Heart left ventricle (tissue), 16 donors: ENCODE data around the gene THAP5. TPM values are rescaled to one million over a fixed set of nuclear protein-coding genes. Genes with fewer than 3 reads are reported as not detected.

Experiments
- ATAC-seq, 4 donors: fragments of 200-7000 bp; cut with Tn5 transposase; one replicate each; pipeline ENCODE4 v1.9.1; 2020 to 2022; ENCODE audit warnings: moderate library complexity in 4 of 4, mild to moderate bottlenecking in 3 of 4, moderate number of reproducible peaks in 1 of 4
- DNase-seq, 5 donors: peaks; one replicate each; pipeline ENCODE4 v3.0.0-alpha.2; 2020
- H3K27ac ChIP-seq, 12 donors: fragments of 200-600 bp; sonication (generic) in 4 of 12; one replicate each; pipeline versions ENCODE4 v1.5.0 to v1.8.0; 2016 to 2022; ENCODE audit warnings: mild to moderate bottlenecking in 2 of 12
- H3K27me3 ChIP-seq, 9 donors: fragments of 200-600 bp; sonication (generic) in 2 of 9; one replicate each; pipeline versions ENCODE4 v1.5.1 to v1.8.0; 2016 to 2022; ENCODE audit warnings: mild to moderate bottlenecking in 3 of 9
- H3K36me3 ChIP-seq, 9 donors: fragments of 200-600 bp; sonication (generic) in 2 of 9; one replicate each; pipeline versions ENCODE4 v1.5.0 to v1.8.0; 2018 to 2022; ENCODE audit warnings: mild to moderate bottlenecking in 2 of 9
- H3K4me1 ChIP-seq, 12 donors: fragments of 200-600 bp; sonication (generic) in 4 of 12; one replicate each; pipeline versions ENCODE4 v1.5.0 to v1.8.0; 2016 to 2022; ENCODE audit warnings: mild to moderate bottlenecking in 3 of 12
- H3K4me3 ChIP-seq, 12 donors: fragments of 200-600 bp; sonication (generic) in 4 of 12; one replicate each; pipeline versions ENCODE4 v1.5.0 to v1.8.0; 2017 to 2022; ENCODE audit warnings: mild to moderate bottlenecking in 9 of 12, moderate library complexity in 4 of 12
- H3K9me3 ChIP-seq, 12 donors: fragments of 200-600 bp; sonication (generic) in 4 of 12; one replicate each; pipeline versions ENCODE4 v1.5.0 to v1.8.0; 2016 to 2022; ENCODE audit warnings: mild to moderate bottlenecking in 1 of 12
- POLR2A ChIP-seq, 2 donors: fragments of 450-650 bp; IDR thresholded peaks; one replicate each; pipeline ENCODE4 v1.6.1; 2017; ENCODE audit warnings: antibody characterized with exemption in 2 of 2, mild to moderate bottlenecking in 2 of 2, moderate library complexity in 2 of 2
- WGBS, 4 donors: extraction: QIAGEN DNeasy Blood & Tissue Kit in 2 of 4; methylation state at CpG; one replicate each; pipeline versions ENCODE4 v1.1.5 to v1.1.7; 2013 to 2018; 5-methylcytosine and 5-hydroxymethylcytosine counted together
- intact Hi-C, 10 donors: fragments of 100-400 bp; cut with DNase I; formaldehyde crosslinking; loops; one replicate each; pipeline versions ENCODE4 v1.11.1 to v1.14.2; 2022
- polyA plus RNA-seq, 2 donors: library from polyadenylated mRNA; stranded (reverse); fragments of 200-250 nt; gene quantifications; one replicate each; pipeline ENCODE4 v1.2.3, GENCODE V29; 2013
- total RNA-seq, 9 donors: library from RNA; depleted of rRNA in 2 of 9; stranded (reverse); fragments of >200 nt in 2 of 9; fragmentation: NEBNext Ultra II Directional in 3 of 9; extraction: Animal tissue kit (Norgen Biotek cat#: 25700) in 3 of 9; gene quantifications; one replicate each; pipeline versions ENCODE4 v1.1.0 to v1.2.4, GENCODE V29; 2016 to 2023
- TF ChIP-seq, protein P1 (sequence below), 12 donors: fragments of 200-600 bp; sonication (generic) in 4 of 12; IDR thresholded peaks; one replicate each; pipeline versions ENCODE4 v1.5.0 to v1.8.0; 2018 to 2022; ENCODE audit warnings: antibody characterized with exemption in 12 of 12, mild to moderate bottlenecking in 5 of 12
- donor health status: ischemic (EF 13 %, LVEDD 7.1; RV severe dilation, severe dysfunction).
- donor health status: healthy with polysubstance abuse.
- donor health status: DM: no; HTN: yes; CAD: no.
- donor health status: DM: no; HTN: no; CAD: no.
- donor health status: ischemic (EF 25% LVEDD 6.9; RV normal size, moderate dysfunction).
- donor health status: ischemic (EF 25% LVEDD 5.7; RV mildly dilated, moderate dysfunction).
- donor health status: healthy.
- donor health status: DM: yes; HTN: yes; CAD: no.
- donor health status: ischemic (EF 35%, LVEDD 5.7; RV mildly dilated, moderate dysfunction).
- donor health status: nonischemic (EF 11% LVEDD 7.7; RV severe dilation, severe dysfunction).
- donor health status: DM: yes; HTN: yes; CAD: no.
- donor health status: PGD.
- donor health status: ischemic (EF 29% LVEDD 5.4; RV normal size, mild dysfunction).
- donor health status: nonischemic (EF 23%, LVEDD 6.1; RV moderate dilation, normal function).

Gene THAP5
- total and polyA plus RNA-seq, 11 donors, result 7.6 to 34.4 (median 25.8) TPM

DNA sequence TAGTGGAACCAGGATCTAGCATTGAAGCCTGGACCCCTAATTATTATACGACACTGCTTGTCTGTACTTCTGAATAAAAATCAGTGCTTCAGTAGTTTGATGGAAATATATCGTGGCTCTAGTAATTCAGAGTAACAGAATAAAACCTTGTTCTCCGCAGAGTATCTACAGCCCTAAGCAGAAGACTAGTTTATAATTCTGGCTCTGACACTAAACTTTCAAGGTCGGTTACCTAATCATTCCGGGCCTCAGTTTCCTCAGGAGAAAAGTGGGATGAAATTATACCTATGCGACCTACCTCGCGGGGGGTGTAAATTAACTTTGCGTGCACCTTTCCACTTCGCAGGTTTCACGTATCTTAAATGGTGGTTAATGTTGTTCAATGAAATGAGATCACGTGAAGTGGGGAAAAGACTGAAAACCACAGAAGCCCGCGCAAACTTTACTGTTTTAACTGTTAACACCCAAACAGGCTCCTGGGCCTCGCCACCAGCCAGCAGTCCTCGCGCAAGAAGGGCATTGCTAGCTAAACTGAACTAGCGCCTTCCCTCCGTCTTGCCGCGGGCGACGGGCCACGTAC is 615 bp downstream of the THAP5 start:
- DNase-seq (no peak), ATAC-seq (no peak)
- Histone ChIP-seq H3K27ac (peak overlapping the region; percentile 90 to 99 (median 95)), H3K36me3 (peaks cover 0 to 44% (median 34%) of the 10 kb centered on the region in 9 donors), H3K4me3 (peak overlapping the region; percentile 68 to 94 (median 78)), H3K4me1 (peaks cover 4 to 57% (median 34%) of the 10 kb centered on the region in 12 donors), H3K9me3 (no peaks in the 10 kb centered on the region), H3K27me3 (no peaks in the 10 kb centered on the region)
- intact Hi-C loops, result loop anchor here in 8 of 10 donors (1.0 to 5.0 kb wide), 3 partner anchors 42 to 43 kb away; partner anchors contain the start of gene PNPLA8 (in 8 of the 8)
- WGBS, 4 donors, result 7 to 15% (median 10%) methylated on average over 23 to 24 of the region's 24 CpGs
- TF ChIP-seq, protein P1, sequence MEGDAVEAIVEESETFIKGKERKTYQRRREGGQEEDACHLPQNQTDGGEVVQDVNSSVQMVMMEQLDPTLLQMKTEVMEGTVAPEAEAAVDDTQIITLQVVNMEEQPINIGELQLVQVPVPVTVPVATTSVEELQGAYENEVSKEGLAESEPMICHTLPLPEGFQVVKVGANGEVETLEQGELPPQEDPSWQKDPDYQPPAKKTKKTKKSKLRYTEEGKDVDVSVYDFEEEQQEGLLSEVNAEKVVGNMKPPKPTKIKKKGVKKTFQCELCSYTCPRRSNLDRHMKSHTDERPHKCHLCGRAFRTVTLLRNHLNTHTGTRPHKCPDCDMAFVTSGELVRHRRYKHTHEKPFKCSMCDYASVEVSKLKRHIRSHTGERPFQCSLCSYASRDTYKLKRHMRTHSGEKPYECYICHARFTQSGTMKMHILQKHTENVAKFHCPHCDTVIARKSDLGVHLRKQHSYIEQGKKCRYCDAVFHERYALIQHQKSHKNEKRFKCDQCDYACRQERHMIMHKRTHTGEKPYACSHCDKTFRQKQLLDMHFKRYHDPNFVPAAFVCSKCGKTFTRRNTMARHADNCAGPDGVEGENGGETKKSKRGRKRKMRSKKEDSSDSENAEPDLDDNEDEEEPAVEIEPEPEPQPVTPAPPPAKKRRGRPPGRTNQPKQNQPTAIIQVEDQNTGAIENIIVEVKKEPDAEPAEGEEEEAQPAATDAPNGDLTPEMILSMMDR (IDR thresholded peaks at IDR 0.05), result no peak
- TF ChIP-seq POLR2A (IDR thresholded peaks at IDR 0.05), result no peak

DNA sequence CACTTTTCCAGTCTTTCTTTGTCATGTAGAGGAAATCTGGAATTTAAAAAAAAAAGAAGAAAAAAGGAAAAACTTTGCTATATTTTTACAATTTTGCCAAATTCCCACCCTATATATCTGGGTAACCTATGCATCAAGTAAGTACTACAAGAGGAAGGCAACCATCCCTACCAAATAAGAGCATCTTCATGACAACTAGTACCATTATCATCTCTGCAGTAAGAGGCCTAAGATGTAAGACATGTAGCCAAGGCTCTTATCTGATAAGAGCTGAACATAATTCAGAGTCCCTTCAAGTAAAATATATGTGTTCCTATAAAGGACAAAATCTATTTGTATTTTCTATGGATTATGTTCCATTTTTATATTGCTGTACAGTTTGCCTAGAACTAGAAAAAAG is 3.5 kb downstream of the THAP5 start:
- no peak overlapping the region for H3K27ac ChIP-seq
- H3K27me3 ChIP-seq, result no peaks in the 10 kb centered on the region
- H3K9me3 ChIP-seq, result no peaks in the 10 kb centered on the region
- intact Hi-C loops, result loop anchor here in 2 of 10 donors (5.0 kb wide), 1 partner anchor 39 kb away; the partner anchor contains the start of gene PNPLA8 (in 2 of the 2)
- DNase-seq, result no peak
- peaks cover 4 to 32% (median 25%) of the 10 kb centered on the region in 12 donors for H3K4me1 ChIP-seq
- H3K36me3 ChIP-seq, result peaks cover 0 to 36% (median 21%) of the 10 kb centered on the region in 9 donors
- ATAC-seq, result no peak
- no peak overlapping the region for H3K4me3 ChIP-seq
- TF ChIP-seq POLR2A (IDR thresholded peaks at IDR 0.05), result no peak
- TF ChIP-seq, protein P1 (IDR thresholded peaks at IDR 0.05), result no peak

DNA sequence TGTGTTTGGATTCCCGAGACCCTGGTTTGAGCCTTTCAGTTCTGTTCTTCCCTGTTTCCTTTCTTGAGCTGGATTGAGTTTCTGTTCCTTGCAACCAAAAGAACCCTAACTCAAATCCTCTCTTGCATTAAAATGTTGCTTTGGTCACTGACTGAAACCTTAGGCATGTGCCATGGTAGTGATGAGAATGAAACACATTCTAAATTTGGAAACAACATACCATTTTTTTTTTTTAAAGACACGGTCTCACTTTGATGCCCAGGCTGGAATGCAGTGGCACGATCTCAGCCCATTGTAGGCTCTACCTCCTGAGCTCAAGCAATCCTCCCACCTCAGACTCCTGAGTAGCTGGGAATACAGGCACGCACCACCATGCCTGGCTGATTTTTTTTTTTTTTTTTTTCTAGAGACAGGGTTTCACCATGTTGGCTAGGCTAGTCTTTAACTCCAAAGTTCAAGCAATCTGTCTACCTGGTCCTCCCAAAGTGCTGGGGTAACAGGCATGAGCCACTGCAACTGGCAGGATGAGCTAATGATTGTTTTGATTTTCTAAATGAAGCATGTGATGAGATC is 8.4 kb downstream of the THAP5 start:
- intact Hi-C loops, result no loop called here
- TF ChIP-seq, protein P1 (IDR thresholded peaks at IDR 0.05), result no peak
- TF ChIP-seq POLR2A (IDR thresholded peaks at IDR 0.05), result no peak
- peak; percentile 47 to 69 (median 64) for ATAC-seq
- H3K27me3 ChIP-seq, result no peaks in the 10 kb centered on the region
- peaks cover 0 to 6% (median 0%) of the 10 kb centered on the region in 12 donors for H3K4me1 ChIP-seq
- peak overlapping the region in 4 of 12 donors; percentile 2 to 26 (median 22) for H3K27ac ChIP-seq
- H3K36me3 ChIP-seq, result peaks cover 0 to 36% (median 21%) of the 10 kb centered on the region in 9 donors
- 67 to 80% (median 69%) methylated on average over 4 of the region's 4 CpGs for WGBS, 4 donors
- no peak overlapping the region for H3K4me3 ChIP-seq
- H3K9me3 ChIP-seq, result peaks cover 0 to 28% (median 14%) of the 10 kb centered on the region in 12 donors
- no peak for DNase-seq

DNA sequence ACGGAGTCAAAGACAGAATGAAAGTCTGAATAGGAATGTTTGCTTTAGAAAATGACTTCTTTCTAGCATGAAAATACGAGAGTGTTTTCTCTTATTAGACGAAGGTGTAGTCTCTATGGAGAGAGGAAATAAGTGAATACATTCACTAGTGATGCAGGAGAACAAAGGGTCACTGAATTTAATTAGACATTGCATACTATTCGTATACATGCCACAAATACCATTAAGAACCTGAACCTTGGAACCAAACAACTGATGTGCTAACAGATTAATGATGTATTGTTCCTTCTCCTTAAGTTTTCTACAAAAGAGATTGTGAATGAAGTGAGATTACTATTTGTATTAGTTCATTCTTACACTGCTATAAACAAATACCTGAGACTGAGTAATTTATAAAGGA is 10.3 kb downstream of the THAP5 start:
- WGBS, 4 donors, result 93 to 94% (median 93%) methylated on average over 4 of the region's 4 CpGs
- Histone ChIP-seq H3K4me1 (peaks cover 0 to 6% (median 0%) of the 10 kb centered on the region in 12 donors), H3K36me3 (peaks cover 0 to 19% (median 3%) of the 10 kb centered on the region in 9 donors), H3K4me3 (no peak overlapping the region), H3K27ac (no peak overlapping the region), H3K9me3 (peaks cover 0 to 29% (median 14%) of the 10 kb centered on the region in 12 donors), H3K27me3 (no peaks in the 10 kb centered on the region)
- ATAC-seq, result no peak
- no peak for TF ChIP-seq POLR2A (IDR thresholded peaks at IDR 0.05)
- TF ChIP-seq, protein P1 (IDR thresholded peaks at IDR 0.05), result no peak
- intact Hi-C loops, result no loop called here
- no peak for DNase-seq
